DND-41 (cell line): Measurements from ENCODE around the gene HSDL2.
A peak's percentile ranks its signal among the peaks of the same experiment; 100 is the strongest.
"Not testable (repeated sequence)": the region's sequence is repeated elsewhere in the genome, so short reads cannot be mapped to it uniquely, and the experiment has no call there.

Source experiments
- ATAC-seq: fragments of 200-7000 bp; cut with Tn5 transposase; 3 replicates; pipeline ENCODE4 v1.9.1; 2021; ENCODE audit warnings: low read depth; ENCODE audit not compliant: insufficient read depth
- DNase-seq: peaks from one replicate; pipeline ENCODE4 v3.0.0-alpha.2; 2020
- H2AFZ ChIP-seq: 2 replicates; pipeline ENCODE4 v1.6.0; 2012; ENCODE audit warnings: low read depth, low read length
- H3K27ac ChIP-seq: 2 replicates; pipeline ENCODE4 v1.5.1; 2012; ENCODE audit warnings: low read length, inconsistent platforms
- H3K27me3 ChIP-seq: fragments of 200-600 bp; sonication (generic); 2 replicates; pipeline ENCODE4 v1.6.0; 2012; ENCODE audit warnings: low read length, mild to moderate bottlenecking, inconsistent platforms; ENCODE audit not compliant: insufficient read depth, poor library complexity
- H3K36me3 ChIP-seq: 2 replicates; pipeline ENCODE4 v1.5.1; 2012; ENCODE audit warnings: low read length, inconsistent platforms; ENCODE audit not compliant: insufficient read depth
- H3K4me1 ChIP-seq: 2 replicates; pipeline ENCODE4 v1.5.1; 2012; ENCODE audit warnings: mild to moderate bottlenecking, low read length; ENCODE audit not compliant: insufficient read depth
- H3K4me2 ChIP-seq: 2 replicates; pipeline ENCODE4 v1.6.0; 2012; ENCODE audit warnings: mild to moderate bottlenecking, moderate library complexity, low read length, inconsistent platforms; ENCODE audit not compliant: insufficient read depth
- H3K4me3 ChIP-seq, 2 experiments: fragments of 200-600 bp in 1 of 2; shearing (Covaris generic) in 1 of 2; 2 replicates each; pipeline ENCODE4 v1.5.1; 2012 to 2016; ENCODE audit warnings: inconsistent platforms in 2 of 2, low read length in 2 of 2, mild to moderate bottlenecking in 2 of 2, low read depth in 1 of 2, moderate library complexity in 1 of 2
- H3K79me2 ChIP-seq: 2 replicates; pipeline ENCODE4 v1.6.0; 2012; ENCODE audit warnings: low read length, inconsistent platforms; ENCODE audit not compliant: insufficient read depth
- H3K9ac ChIP-seq: 2 replicates; pipeline ENCODE4 v1.6.0; 2012; ENCODE audit warnings: low read depth, mild to moderate bottlenecking, inconsistent platforms, low read length, moderate library complexity
- H3K9me3 ChIP-seq: 2 replicates; pipeline ENCODE4 v1.5.1; 2012; ENCODE audit warnings: low read length, moderate library complexity, mild to moderate bottlenecking, inconsistent platforms; ENCODE audit not compliant: insufficient read depth, severe bottlenecking
- H4K20me1 ChIP-seq: 2 replicates; pipeline ENCODE4 v1.6.0; 2012; ENCODE audit warnings: low read length; ENCODE audit not compliant: insufficient read depth
- CTCF ChIP-seq: IDR thresholded peaks from 2 replicates; pipeline ENCODE4 v1.5.1; 2012; ENCODE audit warnings: borderline replicate concordance, low read length, moderate library complexity, mild to moderate bottlenecking; ENCODE audit not compliant: poor library complexity, severe bottlenecking; ENCODE audit errors: extremely low read depth
- EZH2 ChIP-seq: IDR thresholded peaks from 3 replicates; pipeline ENCODE4 v1.6.1; 2012; ENCODE audit warnings: borderline replicate concordance, low read depth, mild to moderate bottlenecking, moderate library complexity, low read length, inconsistent platforms; ENCODE audit not compliant: severe bottlenecking

Gene HSDL2

GRCh38 chr9:112360047-112360804 lies 19.7 kb upstream of the HSDL2 start:
- ATAC-seq (no peak), DNase-seq (no peak)
- Histone ChIP-seq H4K20me1 (no peaks in the 10 kb centered on the region), H3K79me2 (no peaks in the 10 kb centered on the region), H3K27me3 (no peaks in the 10 kb centered on the region), H3K27ac (no peak overlapping the region), H3K36me3 (no peaks in the 10 kb centered on the region), H3K4me2 (no peak overlapping the region), H3K4me3 (no peak overlapping the region), H2AFZ (no peak overlapping the region), H3K9me3 (no peaks in the 10 kb centered on the region), H3K4me1 (0 out of 2 replicates have a peak, but pooled peaks cover 4% of the 10 kb centered on the region), H3K9ac (no peak overlapping the region)
- TF ChIP-seq CTCF (no peak), EZH2 (no peak)

GRCh38 chr9:112361601-112362000 lies 18.3 kb upstream of the HSDL2 start:
- Histone ChIP-seq H3K9ac (no peak overlapping the region), H3K27me3 (no peaks in the 10 kb centered on the region), H3K4me2 (peak overlapping the region; percentile 4; the same call in 1 of the 2 replicates), H3K27ac (no peak overlapping the region), H3K79me2 (no peaks in the 10 kb centered on the region), H3K36me3 (no peaks in the 10 kb centered on the region), H4K20me1 (no peaks in the 10 kb centered on the region), H3K4me1 (0 out of 2 replicates have a peak, but pooled peaks cover 4% of the 10 kb centered on the region), H2AFZ (no peak overlapping the region), H3K4me3 (no peak overlapping the region), H3K9me3 (no peaks in the 10 kb centered on the region)
- TF ChIP-seq EZH2 (no peak), CTCF (peak; percentile 63)
- ATAC-seq = peak; percentile 62
- no peak for DNase-seq

- Histone ChIP-seq H3K79me2 (no peaks in the 10 kb centered on the region), H3K9ac (no peak overlapping the region), H2AFZ (no peak overlapping the region), H4K20me1 (no peaks in the 10 kb centered on the region), H3K4me1 (0 out of 2 replicates have a peak, but pooled peaks cover 4% of the 10 kb centered on the region), H3K4me3 (no peak overlapping the region), H3K27ac (no peak overlapping the region), H3K36me3 (no peaks in the 10 kb centered on the region), H3K4me2 (no peak overlapping the region), H3K9me3 (peaks cover 4% of the 10 kb centered on the region), H3K27me3 (no peaks in the 10 kb centered on the region)
- DNase-seq (no peak), ATAC-seq (no peak)
- TF ChIP-seq EZH2 = no peak
- no peak for TF ChIP-seq CTCF
These were observed 15.1 kb upstream of the HSDL2 start for GRCh38 chr9:112364761-112365160.

- not testable (repeated sequence) for H3K36me3 ChIP-seq, H2AFZ ChIP-seq
These were observed 14.7 kb upstream of the HSDL2 start for GRCh38 chr9:112365257-112365656.

More at GRCh38 chr9:112365257-112365656, 14.7 kb upstream of the HSDL2 start:
- DNase-seq, H4K20me1 ChIP-seq, H3K27me3 ChIP-seq, H3K4me2 ChIP-seq, H3K4me3 ChIP-seq, H3K79me2 ChIP-seq, ATAC-seq, H3K9me3 ChIP-seq, H3K4me1 ChIP-seq, H3K9ac ChIP-seq, H3K27ac ChIP-seq: not testable (repeated sequence)
